ENCODE data around the gene FAM184B.
"Not testable (repeated sequence)": the region's sequence is repeated elsewhere in the genome, so short reads cannot be mapped to it uniquely, and the experiment has no call there.

The FAM184B gene

DNA sequence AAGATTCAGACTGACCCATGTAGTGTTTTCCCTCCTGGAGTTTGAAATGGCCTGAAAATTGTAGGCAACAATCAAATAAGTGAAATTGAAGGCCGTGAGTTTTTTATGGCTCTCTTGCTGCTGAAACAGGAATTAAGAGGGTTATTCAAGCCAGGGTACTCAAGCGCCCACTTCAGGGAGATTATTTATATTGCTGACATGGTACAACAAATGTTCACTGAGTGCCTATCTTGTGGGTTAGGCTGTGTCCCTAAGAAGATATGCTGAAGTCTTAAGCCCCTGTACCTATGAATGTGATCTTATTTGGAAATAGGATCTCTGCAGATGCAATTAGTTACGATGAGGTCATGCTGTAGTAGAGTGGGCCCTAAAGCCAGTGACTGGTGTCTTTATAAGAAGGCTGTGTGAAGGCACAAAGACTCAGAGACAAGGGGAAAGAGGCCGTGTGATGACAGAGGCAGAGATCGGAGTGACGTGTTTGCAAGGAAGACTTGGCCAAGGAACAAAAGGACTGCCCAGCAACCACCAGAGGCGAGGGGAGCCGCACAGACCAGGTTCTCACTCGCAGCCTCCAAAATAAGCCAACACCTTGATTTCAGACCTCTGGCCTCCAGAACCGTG is 94.1 kb downstream of the FAM184B start:
- H3K4me3 Mint-ChIP-seq = no peak overlapping the region
- DNase-seq (no peak), ATAC-seq (no peak)
- no peaks in the 10 kb centered on the region for H3K27me3 Mint-ChIP-seq
- peak overlapping the region in 1 of 2 donors; percentile 81 for H3K27ac Mint-ChIP-seq
- no peaks in the 10 kb centered on the region for H3K9me3 Mint-ChIP-seq
- peaks cover 8% of the 10 kb centered on the region for H3K4me1 Mint-ChIP-seq

DNA sequence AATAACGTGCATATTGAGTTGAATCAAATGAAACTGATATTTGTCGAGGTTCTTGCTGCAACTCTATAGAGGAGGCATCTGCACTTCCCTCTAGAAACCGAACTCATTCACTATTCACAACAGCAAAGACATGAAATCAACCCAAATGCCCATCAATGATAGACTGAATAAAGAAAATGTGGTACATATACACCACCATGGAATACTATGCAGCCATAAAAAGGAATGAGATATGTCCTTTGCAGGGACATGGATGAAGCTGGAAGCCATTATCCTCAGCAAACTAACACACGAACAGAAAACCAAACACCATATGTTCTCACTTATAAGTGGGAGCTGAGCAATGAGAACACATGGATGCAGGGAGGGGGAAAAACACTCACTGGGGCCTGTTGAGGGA is 96.8 kb downstream of the FAM184B start:
- not testable (repeated sequence) for H3K27me3 Mint-ChIP-seq, H3K9me3 Mint-ChIP-seq, DNase-seq, H3K4me3 Mint-ChIP-seq, ATAC-seq, H3K4me1 Mint-ChIP-seq, H3K27ac Mint-ChIP-seq

DNA sequence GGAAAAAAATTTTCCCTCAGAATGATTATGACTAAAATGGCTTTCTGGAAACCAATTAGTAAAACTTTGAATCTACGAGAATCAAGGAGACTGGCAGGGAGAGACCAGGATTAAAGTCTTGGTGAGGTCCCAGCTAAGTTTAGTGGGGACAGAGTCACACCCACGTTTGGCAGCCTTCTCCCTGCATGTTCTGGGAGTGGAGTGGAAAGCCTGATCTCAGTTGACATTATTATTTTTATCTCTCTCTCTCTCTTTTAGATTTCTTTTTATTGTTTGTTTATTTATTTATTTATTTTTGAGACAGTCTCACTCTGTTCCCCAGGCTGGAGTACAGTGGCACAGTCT is 99.2 kb downstream of the FAM184B start:
- no peaks in the 10 kb centered on the region for H3K4me1 Mint-ChIP-seq
- H3K27me3 Mint-ChIP-seq = no peaks in the 10 kb centered on the region
- no peak overlapping the region for H3K27ac Mint-ChIP-seq
- ATAC-seq (no peak), DNase-seq (no peak)
- peaks cover 0 to 11% of the 10 kb centered on the region in 2 donors for H3K9me3 Mint-ChIP-seq
- no peak overlapping the region for H3K4me3 Mint-ChIP-seq

DNA sequence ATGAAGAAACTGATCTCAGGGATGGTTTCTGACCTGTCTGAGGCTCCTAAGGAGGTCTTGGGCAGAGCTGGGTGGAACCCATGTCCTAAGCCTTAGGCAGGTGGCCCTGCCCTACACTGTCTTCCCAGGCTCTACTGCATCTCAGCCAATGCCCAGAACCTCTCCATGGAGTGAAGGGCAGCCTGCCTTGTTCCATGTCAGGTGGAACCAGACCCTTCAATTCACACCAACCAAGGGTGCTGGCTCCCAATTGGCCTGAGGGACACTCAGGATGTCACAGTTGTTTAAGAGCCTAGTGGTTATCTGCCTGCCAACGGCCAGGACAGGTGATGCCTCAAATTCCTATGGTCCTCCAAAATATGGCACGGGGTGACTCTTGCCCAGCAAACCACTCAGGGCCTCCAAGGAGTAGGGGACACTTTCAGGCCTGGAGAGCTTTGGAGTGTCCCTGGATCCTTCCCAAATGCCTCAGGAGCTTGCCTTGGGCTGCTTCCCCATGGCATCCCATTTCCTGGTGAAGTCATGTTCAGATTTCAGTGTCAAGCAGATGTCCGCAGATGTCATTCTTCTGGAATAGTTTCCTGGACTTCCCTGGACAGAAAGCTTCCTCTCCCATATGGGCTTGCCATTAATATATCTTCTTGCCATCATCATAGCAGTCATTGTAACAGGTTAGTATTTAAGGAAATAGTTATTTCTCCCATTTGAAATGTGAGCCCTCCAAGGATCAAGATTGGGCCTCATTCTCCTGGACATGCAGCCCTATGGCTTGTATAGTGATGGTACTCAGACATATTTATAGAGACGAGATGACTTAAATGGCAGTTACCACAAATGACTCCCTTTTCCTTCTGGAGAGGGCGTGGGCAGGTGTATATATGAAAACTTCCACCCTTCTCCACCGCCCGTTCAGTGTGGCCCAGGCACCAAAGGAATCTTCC is 99.9 kb downstream of the FAM184B start:
- peaks cover 0 to 11% of the 10 kb centered on the region in 2 donors for H3K9me3 Mint-ChIP-seq
- no peaks in the 10 kb centered on the region for H3K27me3 Mint-ChIP-seq
- H3K4me3 Mint-ChIP-seq = no peak overlapping the region
- ATAC-seq (no peak), DNase-seq (no peak)
- no peaks in the 10 kb centered on the region for H3K4me1 Mint-ChIP-seq
- H3K27ac Mint-ChIP-seq = peak overlapping the region in 1 of 2 donors; percentile 63

DNA sequence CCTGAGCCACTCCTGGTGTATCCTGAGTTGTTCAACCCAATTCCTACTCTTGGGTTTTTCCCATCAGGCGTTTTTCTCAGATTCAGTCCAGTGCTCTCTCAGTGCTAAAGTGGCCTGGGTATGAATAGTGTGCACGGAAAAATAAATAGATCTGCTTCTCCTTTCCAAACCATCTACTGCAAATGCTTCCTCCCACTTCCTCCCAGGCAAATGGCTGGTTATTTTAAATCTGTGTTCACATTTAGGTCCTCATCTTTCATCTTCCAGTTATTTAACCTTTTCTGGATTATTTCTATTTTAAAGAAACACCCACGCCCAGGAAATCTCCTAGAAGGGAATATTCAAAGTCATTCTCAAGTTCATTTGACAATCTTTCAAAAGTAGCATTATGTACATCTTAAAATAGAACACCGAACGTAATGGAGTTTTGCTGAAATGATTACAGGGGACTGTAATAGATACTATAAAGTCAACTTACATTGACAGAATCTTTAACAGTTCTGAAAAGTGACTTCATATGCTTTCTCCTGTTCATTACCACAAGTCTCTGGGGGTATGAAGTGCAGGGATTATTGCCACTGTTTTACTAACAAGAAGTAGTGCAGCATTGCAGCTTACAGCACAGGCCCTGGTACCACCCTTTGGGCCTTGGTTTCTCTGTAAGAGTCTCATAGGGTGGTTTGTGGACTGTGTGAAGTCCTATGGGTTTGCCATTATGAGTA is 100.7 kb downstream of the FAM184B start:
- H3K27me3 Mint-ChIP-seq = no peaks in the 10 kb centered on the region
- ATAC-seq (no peak), DNase-seq (no peak)
- no peaks in the 10 kb centered on the region for H3K4me1 Mint-ChIP-seq
- H3K27ac Mint-ChIP-seq = no peak overlapping the region
- H3K4me3 Mint-ChIP-seq = no peak overlapping the region
- H3K9me3 Mint-ChIP-seq = peaks cover 0 to 11% of the 10 kb centered on the region in 2 donors

DNA sequence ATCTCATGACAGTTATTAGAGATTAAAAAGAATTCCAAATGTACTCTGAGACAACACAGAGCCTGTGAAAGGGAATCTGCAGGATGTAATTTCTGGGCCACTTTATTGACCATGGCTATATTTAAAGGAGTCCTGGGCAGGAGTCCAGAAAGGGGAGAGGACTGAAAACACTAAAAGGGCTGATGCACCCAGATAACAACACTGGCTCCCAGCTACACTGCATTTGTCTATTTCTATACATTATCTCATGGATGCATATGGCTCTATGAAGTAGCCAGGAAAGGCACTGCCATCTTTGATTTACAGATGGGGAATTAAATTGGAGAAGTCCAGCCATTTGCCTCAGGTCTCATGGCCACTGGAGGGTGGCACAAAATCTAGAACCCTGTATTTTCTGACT is 111.0 kb downstream of the FAM184B start:
- no peak for ATAC-seq

DNA sequence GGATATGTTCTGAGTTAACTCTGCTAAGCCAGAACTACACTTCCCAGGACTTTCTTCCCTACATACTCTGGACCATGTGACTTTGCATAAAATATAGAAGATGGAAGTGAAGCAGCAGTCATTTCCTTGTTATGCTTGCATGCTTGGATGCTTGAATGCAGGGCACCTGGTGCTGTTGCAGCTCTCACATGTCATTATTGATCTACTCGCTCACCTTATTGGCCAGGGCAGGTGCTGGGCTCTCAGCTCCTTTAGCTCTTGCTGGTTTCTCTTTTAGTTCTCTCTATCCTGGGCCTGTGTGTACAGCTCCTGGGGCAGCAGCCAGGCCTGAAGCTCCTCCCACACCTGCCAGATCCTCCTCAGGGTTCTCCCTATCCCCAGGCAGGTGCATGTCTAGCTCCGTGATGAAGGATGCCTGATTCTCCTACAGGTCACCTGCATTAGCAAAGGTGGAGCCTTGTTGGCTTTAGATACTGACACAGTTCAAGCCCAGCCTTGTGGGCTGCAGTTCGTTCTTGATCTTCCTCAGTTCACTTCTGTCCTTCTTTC is 113.7 kb downstream of the FAM184B start:
- H3K27ac Mint-ChIP-seq = no peak overlapping the region
- DNase-seq (no peak), ATAC-seq (no peak)
- H3K27me3 Mint-ChIP-seq = peaks cover 19% of the 10 kb centered on the region
- peaks cover 14 to 20% of the 10 kb centered on the region in 2 donors for H3K9me3 Mint-ChIP-seq
- H3K4me3 Mint-ChIP-seq = no peak overlapping the region
- H3K4me1 Mint-ChIP-seq = peaks cover 9% of the 10 kb centered on the region

More for the DNA sequence above, 111.0 kb downstream of the FAM184B start:
- no peak for DNase-seq
- Mint-ChIP-seq H3K4me3 (no peak overlapping the region), H3K27ac (no peak overlapping the region), H3K9me3 (peaks cover 14 to 29% of the 10 kb centered on the region in 2 donors), H3K27me3 (peaks cover 19% of the 10 kb centered on the region), H3K4me1 (no peaks in the 10 kb centered on the region)

DNA sequence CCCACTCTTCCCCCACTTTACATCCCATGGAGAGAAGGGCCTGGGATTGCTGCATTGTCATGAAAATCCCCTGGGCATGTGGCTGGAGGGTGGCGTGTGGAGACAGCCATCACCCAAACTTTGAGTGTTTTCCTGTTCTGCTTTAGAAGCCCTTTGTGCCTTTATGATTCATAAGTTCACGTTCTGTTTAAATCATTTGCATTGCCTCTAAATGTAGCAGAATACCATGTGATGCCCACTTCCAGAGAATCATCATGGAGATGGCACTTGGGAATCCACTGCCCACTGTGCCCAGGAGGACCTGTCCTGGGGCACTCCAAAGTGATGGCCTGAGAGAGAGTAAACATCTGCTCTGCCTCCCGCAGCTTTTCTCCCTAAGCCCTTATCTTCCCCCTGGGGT is 114.2 kb downstream of the FAM184B start:
- Mint-ChIP-seq H3K4me1 (peaks cover 9% of the 10 kb centered on the region), H3K9me3 (peaks cover 14 to 15% of the 10 kb centered on the region in 2 donors), H3K27me3 (peaks cover 19% of the 10 kb centered on the region), H3K27ac (no peak overlapping the region), H3K4me3 (no peak overlapping the region)
- DNase-seq (no peak), ATAC-seq (no peak)

DNA sequence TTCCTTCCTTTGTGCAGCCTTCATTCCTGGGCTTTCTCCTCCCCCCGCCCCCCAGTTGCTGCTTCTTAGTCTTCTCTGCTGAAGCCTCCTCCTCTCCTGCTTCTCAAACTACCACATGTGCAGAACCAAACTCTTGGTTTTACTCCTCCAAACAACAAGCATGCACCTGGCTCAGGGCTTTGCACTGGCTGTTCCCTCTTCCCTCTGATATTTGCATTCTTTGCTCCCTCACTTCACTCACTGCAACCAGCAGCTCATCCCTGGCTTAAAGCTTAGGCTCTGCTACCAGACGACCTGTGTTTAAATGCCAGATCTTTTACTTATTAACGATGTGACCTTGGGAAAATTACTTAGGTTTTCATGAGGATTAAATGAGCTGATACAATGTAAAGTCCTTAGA is 115.6 kb downstream of the FAM184B start:
- peaks cover 9% of the 10 kb centered on the region for H3K4me1 Mint-ChIP-seq

DNA sequence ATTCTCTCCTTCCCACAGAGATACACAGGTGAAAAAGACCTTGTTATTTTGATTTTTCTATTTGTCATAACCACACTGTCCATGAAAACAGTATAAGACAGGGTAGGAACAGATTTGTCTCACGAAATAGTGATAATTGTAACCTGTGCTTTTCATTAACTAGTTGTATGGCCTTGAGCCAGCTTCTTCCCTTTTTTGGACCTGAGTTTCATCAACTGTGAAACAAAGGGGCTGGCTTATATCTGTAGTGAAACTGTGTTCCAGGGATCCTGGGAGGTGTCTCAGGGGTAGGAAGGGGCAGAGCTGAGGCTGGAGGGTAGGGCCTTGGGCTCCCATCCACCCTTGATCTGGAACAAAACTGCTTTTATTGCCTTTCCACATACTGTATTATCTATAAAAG is 116.1 kb downstream of the FAM184B start:
- no peaks in the 10 kb centered on the region for H3K9me3 Mint-ChIP-seq
- H3K4me3 Mint-ChIP-seq = no peak overlapping the region
- no peak for DNase-seq

More for the DNA sequence above, 115.6 kb downstream of the FAM184B start:
- no peak overlapping the region for H3K27ac Mint-ChIP-seq
- DNase-seq (no peak), ATAC-seq (no peak)
- H3K27me3 Mint-ChIP-seq = peaks cover 8% of the 10 kb centered on the region
- H3K4me3 Mint-ChIP-seq = no peak overlapping the region
- peaks cover 1% of the 10 kb centered on the region in 2 donors for H3K9me3 Mint-ChIP-seq

DNA sequence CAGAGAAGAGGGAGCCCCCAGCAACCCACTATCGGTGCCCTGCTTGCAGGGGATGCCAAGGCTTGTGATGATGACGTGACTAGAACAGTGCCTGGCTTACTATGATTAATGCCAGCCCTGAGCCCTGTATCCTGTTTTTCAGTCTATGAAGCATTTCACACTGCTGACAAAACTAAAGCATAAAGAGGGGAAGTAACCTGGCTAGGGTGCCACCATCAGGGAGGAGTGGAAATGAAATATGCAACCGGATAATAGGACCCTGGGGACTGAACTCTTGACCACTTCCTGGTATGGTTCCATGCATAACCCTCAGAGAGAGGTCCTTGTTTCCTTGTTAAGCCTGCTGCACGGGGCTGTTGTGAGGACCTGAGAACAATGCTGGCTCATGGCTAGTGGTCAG is 116.7 kb downstream of the FAM184B start:
- Mint-ChIP-seq H3K4me1 (peaks cover 9% of the 10 kb centered on the region), H3K27ac (no peak overlapping the region), H3K4me3 (no peak overlapping the region), H3K9me3 (no peaks in the 10 kb centered on the region), H3K27me3 (peaks cover 8% of the 10 kb centered on the region)
- DNase-seq = peak in 1 of 2 donors; percentile 18
- peak; percentile 86 for ATAC-seq

More for the DNA sequence above, 116.1 kb downstream of the FAM184B start:
- peaks cover 9% of the 10 kb centered on the region for H3K4me1 Mint-ChIP-seq
- ATAC-seq = no peak
- H3K27ac Mint-ChIP-seq = no peak overlapping the region
- H3K27me3 Mint-ChIP-seq = peaks cover 8% of the 10 kb centered on the region

DNA sequence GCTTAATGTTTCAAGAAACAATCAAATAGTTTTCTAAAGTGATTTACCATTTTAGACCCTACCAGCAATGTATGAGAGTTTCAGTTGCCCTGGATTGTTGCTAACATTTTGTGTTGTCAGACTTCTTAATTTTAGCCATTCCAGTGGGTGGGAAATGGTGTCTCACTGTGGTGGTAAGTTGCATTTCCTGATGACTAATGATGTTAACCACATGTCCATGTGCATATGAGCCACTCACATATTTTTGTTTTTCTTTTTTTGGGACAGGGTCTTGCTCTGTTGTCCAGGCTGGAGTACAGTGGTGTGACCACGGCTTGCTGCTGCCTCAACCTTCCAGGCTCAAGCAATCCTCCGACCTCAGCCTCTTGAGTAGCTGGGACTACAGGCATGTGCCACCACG is 118.7 kb downstream of the FAM184B start:
- DNase-seq (no peak), ATAC-seq (no peak)
- no peaks in the 10 kb centered on the region for H3K9me3 Mint-ChIP-seq
- H3K27ac Mint-ChIP-seq = no peak overlapping the region
- peaks cover 9% of the 10 kb centered on the region for H3K4me1 Mint-ChIP-seq
- no peak overlapping the region for H3K4me3 Mint-ChIP-seq
- H3K27me3 Mint-ChIP-seq = peaks cover 3% of the 10 kb centered on the region

DNA sequence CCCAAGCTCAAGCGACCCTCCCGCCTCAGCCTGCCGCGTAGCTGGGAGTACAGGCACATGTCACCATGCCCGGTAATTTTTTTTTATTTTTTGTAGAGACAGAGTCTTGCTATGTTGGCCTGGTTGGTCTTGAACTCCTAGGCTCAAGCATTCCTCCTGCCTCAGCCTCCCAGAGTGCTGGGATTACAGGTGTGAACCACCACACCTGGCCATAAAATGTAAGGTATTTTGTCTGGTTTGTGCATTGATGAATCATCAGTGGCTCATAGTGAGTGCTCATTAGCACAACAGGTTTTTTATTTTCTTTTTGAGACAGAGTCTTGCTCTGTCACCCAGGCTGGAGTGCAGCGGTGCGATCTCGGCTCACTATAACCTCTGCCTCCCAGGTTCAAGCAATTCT is 122.2 kb downstream of the FAM184B start:
- not testable (repeated sequence) for H3K4me3 Mint-ChIP-seq, H3K27me3 Mint-ChIP-seq, DNase-seq, H3K4me1 Mint-ChIP-seq, ATAC-seq, H3K9me3 Mint-ChIP-seq, H3K27ac Mint-ChIP-seq

DNA sequence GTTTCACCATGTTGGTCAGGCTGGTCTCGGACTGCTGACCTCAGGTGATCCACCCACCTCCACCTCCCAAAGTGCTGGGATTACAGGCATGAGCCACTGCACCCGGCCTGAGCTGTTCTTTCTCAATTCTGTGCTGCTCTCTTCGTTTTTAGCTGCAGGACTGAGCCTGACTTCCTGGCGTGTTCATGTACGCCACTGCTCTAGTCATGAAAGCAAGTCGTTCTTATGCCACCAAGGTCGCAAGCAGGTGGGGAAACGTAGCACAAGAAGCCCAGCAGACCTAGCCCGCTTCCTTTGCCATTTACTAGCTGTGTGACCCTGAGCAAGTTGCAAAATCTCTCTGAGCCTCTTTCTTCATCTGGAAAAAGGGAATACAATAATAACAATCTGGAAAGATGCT is 123.6 kb downstream of the FAM184B start:
- no peak for ATAC-seq
- no peak for DNase-seq
- no peaks in the 10 kb centered on the region for H3K9me3 Mint-ChIP-seq
- no peak overlapping the region for H3K27ac Mint-ChIP-seq
- H3K4me3 Mint-ChIP-seq = no peak overlapping the region
- no peaks in the 10 kb centered on the region for H3K27me3 Mint-ChIP-seq
- no peaks in the 10 kb centered on the region for H3K4me1 Mint-ChIP-seq

DNA sequence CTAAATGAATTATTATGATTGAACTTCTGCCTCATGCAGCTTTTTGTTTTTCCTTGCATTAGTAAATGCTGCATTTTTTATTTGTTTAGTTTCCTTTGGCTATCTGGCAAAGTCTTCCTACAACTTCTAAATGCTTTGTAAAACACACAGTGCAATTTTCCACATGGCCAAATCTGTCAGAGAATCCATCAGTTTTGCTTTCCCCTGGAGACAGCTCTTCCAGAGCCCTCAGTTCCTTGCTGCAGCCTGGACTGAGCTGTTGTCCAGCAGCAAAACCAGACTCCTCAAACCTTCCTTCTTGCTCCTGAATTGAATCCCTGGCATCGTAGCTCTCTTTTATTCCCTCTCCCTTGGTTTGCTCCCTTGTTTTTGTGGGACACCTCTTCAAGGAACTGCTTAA is 124.3 kb downstream of the FAM184B start:
- Mint-ChIP-seq H3K27ac (no peak overlapping the region), H3K4me3 (no peak overlapping the region), H3K27me3 (no peaks in the 10 kb centered on the region), H3K9me3 (no peaks in the 10 kb centered on the region), H3K4me1 (no peaks in the 10 kb centered on the region)
- DNase-seq = no peak
- no peak for ATAC-seq

Measured in stimulated activated naive CD8-positive, alpha-beta T cell treated with anti-CD3 and anti-CD28 coated beads, Interleukin-15, amount 100 ng/mL, for 72 hours (primary cell).